ENCODE measurements around the gene TCF7L1. TPM values are rescaled to one million over a fixed set of nuclear protein-coding genes. Genes with fewer than 3 reads are reported as not detected.

TCF7L1 gene
- total RNA-seq, 4 donors from 2014 or later: 0.29 to 4.0 (median 1.3) TPM

DNA sequence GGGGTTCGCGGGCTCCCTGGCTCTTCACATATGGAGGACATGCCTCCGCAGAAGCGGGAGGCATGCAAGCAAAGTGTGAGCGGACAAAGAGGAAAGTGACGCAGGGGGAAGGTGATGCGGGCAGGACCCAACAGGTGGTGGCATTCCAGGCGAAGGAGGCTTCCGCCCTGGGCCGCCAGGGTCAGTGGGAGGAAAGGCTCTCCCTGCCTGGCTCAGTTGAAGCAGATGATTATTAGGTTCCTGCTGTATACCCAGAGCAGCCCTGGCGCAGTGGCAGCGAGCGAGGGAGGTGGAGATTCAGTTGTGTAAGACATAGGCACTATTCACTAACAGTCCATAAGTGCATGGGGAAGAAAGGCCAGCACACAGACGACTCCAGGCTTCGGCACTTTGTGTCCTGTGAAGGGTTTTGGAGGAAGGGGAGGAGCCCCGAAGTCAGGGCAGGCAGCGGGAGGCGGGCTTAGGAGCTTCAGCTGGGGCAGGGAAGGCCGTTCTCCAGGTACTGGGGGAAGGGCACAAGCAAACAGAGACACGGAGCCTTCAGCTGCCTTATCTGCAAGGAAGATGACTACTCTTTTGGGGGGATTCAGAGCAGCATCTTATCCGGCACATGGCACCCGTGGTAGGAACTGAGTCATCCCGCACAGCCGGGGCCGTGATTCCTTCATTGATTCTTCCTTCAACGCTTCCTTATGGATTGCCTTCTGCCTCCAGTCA, 104.8 kb downstream of the TCF7L1 start:
- intact Hi-C loops (cut with DNase I): no loop called here

DNA sequence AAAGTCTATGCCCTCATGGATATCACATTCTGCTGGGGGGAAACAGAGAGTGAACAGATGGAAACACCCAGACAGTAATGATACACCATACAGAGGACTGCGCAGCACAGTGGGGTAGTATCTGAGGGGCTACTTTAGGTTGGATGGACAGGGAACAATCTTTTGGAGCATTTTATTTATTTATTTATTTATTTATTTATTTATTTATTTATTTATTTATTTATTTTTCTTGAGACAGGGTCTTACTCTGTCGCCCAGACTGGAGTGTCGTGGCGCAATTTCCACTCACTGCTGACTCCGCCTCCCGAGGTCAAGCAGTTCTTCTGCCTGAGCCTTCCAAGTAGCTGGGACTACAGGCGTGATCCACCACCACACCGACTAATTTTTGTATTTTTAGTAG, 105.4 kb downstream of the TCF7L1 start:
- H3K4me1 ChIP-seq: peaks cover 0 to 32% (median 4%) of the 10 kb centered on the region in 3 donors
- peak overlapping the region in 3 of 4 donors; percentile 45 to 68 (median 58) for H3K27ac ChIP-seq
- intact Hi-C loops (cut with DNase I): no loop called here
- WGBS, 2 donors: 93 to 98% methylated on average over 6 to 8 of the region's 8 CpGs
- TF ChIP-seq POLR2A (IDR thresholded peaks at IDR 0.05): no peak
- TF ChIP-seq, protein P1, sequence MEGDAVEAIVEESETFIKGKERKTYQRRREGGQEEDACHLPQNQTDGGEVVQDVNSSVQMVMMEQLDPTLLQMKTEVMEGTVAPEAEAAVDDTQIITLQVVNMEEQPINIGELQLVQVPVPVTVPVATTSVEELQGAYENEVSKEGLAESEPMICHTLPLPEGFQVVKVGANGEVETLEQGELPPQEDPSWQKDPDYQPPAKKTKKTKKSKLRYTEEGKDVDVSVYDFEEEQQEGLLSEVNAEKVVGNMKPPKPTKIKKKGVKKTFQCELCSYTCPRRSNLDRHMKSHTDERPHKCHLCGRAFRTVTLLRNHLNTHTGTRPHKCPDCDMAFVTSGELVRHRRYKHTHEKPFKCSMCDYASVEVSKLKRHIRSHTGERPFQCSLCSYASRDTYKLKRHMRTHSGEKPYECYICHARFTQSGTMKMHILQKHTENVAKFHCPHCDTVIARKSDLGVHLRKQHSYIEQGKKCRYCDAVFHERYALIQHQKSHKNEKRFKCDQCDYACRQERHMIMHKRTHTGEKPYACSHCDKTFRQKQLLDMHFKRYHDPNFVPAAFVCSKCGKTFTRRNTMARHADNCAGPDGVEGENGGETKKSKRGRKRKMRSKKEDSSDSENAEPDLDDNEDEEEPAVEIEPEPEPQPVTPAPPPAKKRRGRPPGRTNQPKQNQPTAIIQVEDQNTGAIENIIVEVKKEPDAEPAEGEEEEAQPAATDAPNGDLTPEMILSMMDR (IDR thresholded peaks at IDR 0.05): no peak
- peak overlapping the region; percentile 13 to 50 (median 32) for H3K4me3 ChIP-seq
- no peaks in the 10 kb centered on the region for H3K36me3 ChIP-seq
- no peaks in the 10 kb centered on the region for H3K27me3 ChIP-seq
- no peaks in the 10 kb centered on the region for H3K9me3 ChIP-seq
- no peak for DNase-seq

More for the DNA sequence above, 104.8 kb downstream of the TCF7L1 start:
- Histone ChIP-seq H3K4me1 (peaks cover 0 to 27% (median 0%) of the 10 kb centered on the region in 3 donors), H3K9me3 (no peaks in the 10 kb centered on the region), H3K4me3 (peak overlapping the region; percentile 13 to 50 (median 32)), H3K27me3 (no peaks in the 10 kb centered on the region), H3K27ac (peak overlapping the region; percentile 39 to 68 (median 52)), H3K36me3 (no peaks in the 10 kb centered on the region)
- DNase-seq: no peak
- WGBS, 2 donors: 38 to 50% methylated on average over 20 to 22 of the region's 26 CpGs
- no peak for TF ChIP-seq POLR2A (IDR thresholded peaks at IDR 0.05)
- TF ChIP-seq, protein P1 (IDR thresholded peaks at IDR 0.05): peak in 2 of 6 experiments; percentile 15 to 30

DNA sequence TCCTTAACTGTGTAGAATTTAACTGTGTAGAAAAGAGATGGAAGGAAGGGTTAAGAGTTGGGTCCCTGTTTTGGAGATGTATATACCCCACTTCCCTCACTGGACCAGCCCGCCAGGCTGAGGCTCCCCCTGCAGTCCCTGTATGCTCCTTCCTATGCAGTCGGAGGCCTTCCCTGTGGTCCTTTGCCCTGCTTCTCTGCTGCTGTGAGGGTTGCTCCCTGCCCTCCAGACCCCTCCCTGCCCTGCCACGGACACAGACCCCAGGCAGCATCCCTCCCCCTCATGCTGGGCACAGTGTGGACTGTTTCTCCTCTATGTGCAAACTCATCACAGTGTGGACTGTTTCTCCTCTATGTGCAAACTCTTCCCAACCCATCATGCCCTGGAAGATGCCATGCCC, 105.9 kb downstream of the TCF7L1 start:
- no peak for TF ChIP-seq POLR2A (IDR thresholded peaks at IDR 0.05)
- TF ChIP-seq, protein P1 (IDR thresholded peaks at IDR 0.05): no peak
- intact Hi-C loops (cut with DNase I): no loop called here

DNA sequence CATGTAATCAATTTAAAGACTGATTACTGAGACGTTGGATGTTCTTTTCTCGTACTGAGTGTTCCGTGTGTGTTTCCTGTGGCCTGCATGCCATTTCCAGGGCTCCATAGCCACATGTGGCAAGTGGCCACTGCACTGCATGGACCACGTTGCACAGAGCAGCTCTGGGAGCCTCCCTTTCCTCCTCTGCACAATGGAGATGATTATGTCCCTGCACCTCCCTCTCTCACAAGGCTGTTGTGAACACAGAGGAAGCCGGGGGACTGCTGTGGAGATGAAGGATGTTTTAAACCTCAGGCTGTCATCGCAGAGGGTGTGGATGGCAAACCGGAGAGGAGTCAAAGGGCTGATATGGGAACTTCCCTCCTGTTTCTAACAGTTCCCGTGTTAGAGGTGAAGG, 106.9 kb downstream of the TCF7L1 start:
- H3K9me3 ChIP-seq: no peaks in the 10 kb centered on the region
- TF ChIP-seq, protein P1 (IDR thresholded peaks at IDR 0.05): no peak
- TF ChIP-seq POLR2A (IDR thresholded peaks at IDR 0.05): no peak
- peak overlapping the region in 2 of 4 donors; percentile 10 to 13 for H3K27ac ChIP-seq
- intact Hi-C loops (cut with DNase I): no loop called here
- no peaks in the 10 kb centered on the region for H3K36me3 ChIP-seq
- H3K4me1 ChIP-seq: peaks cover 0 to 38% (median 4%) of the 10 kb centered on the region in 3 donors
- no peak for DNase-seq
- H3K4me3 ChIP-seq: no peak overlapping the region
- no peaks in the 10 kb centered on the region for H3K27me3 ChIP-seq
- 62 to 69% methylated on average over 7 to 8 of the region's 8 CpGs for WGBS, 2 donors

More for the DNA sequence above, 105.9 kb downstream of the TCF7L1 start:
- Histone ChIP-seq H3K27me3 (no peaks in the 10 kb centered on the region), H3K4me1 (peaks cover 0 to 37% (median 4%) of the 10 kb centered on the region in 3 donors), H3K27ac (no peak overlapping the region), H3K36me3 (no peaks in the 10 kb centered on the region), H3K9me3 (no peaks in the 10 kb centered on the region), H3K4me3 (no peak overlapping the region)
- WGBS, 2 donors: 81 to 90% methylated on average over 2 to 3 of the region's 3 CpGs
- no peak for DNase-seq

DNA sequence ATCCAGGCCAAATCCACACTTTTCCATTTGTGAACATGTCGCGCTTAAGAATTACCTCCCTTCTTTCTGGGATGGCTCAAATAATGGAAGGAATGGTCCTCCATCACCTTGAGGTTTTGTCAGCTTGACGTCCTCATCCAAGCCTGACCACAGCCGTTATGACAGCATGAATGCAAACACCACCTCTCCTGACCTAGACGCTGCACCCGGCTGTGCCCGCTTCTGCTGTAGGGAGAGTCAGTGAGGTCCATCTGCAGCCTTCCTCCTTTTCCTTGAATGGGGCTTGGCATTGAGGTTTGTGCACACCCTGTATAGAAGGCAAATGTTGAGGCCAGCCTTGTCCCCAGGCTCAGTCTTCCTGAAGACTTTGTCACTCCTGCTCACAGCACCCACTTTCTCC, 109.1 kb downstream of the TCF7L1 start:
- Histone ChIP-seq H3K4me3 (no peak overlapping the region), H3K9me3 (no peaks in the 10 kb centered on the region), H3K36me3 (no peaks in the 10 kb centered on the region), H3K4me1 (peaks cover 0 to 46% (median 4%) of the 10 kb centered on the region in 3 donors), H3K27me3 (no peaks in the 10 kb centered on the region), H3K27ac (no peak overlapping the region)
- DNase-seq: no peak
- WGBS, 2 donors: 92% methylated on average over 2 to 7 of the region's 7 CpGs
- TF ChIP-seq POLR2A (IDR thresholded peaks at IDR 0.05): no peak
- TF ChIP-seq, protein P1 (IDR thresholded peaks at IDR 0.05): no peak
- intact Hi-C loops (cut with DNase I): no loop called here

All from esophagus squamous epithelium (tissue), 5 donors.